HG03354 (cell line): Measurements from ENCODE around the gene TP53RK.

ENCODE experiments used
- ATAC-seq: cut with Tn5 transposase; IDR thresholded peaks from one replicate; pipeline ENCODE4 v1.9.1; 2021; ENCODE audit warnings: mild to moderate bottlenecking; ENCODE audit not compliant: unreplicated experiment, poor library complexity, severe bottlenecking

TP53RK gene

DNA sequence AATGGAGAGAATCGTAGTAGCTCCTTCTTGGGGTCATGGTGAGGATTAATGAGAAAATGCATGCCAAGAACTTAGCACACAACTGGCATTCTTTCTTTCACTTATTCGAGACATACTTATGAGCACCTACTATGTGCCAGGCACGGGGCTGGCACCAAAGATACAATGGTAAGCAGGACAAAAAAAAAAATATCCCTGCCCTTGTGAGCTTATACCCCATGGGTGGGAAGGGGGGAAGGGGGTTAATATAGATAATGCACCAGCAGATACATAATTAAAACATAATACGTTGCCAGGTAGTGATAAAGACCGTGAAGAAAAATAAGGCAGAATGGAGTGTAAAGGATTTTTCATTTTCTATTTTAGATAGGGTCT is 46.3 kb downstream of the TP53RK start:
- ATAC-seq: no peak

DNA sequence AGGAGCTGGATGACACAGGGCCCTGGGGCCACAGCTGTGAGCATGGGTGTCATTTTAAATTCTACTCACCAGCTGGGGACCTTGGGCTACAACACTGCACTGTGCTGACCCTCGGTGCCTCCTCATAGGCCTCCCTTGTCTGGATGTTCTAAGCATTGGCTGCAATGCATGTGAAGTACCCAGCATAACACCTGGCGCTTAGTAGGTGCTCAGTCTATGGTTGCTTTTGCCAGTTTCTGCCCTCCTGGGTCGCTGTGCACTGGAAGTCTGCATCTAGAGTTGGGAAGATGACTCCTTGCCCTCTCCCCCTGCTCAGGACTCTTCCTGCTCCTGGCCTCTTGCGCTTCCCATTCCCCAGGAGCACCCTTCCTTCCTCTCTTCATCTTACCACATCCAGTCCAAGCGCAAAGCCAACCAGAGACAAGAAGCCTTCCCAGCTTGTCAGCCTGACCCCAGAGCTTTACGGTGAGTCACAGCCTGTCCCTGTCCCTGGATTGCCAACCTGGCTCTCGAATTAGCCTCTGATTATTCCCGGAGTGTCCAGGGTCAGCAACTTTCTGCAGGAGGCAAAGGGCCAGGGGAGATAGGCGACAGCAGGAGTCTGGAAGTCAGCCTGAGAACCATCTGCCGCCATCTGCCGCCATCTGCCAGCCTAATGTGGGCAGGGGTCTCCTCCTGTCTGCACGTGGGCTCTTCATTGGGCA is 46.8 kb downstream of the TP53RK start:
- no peak for ATAC-seq

DNA sequence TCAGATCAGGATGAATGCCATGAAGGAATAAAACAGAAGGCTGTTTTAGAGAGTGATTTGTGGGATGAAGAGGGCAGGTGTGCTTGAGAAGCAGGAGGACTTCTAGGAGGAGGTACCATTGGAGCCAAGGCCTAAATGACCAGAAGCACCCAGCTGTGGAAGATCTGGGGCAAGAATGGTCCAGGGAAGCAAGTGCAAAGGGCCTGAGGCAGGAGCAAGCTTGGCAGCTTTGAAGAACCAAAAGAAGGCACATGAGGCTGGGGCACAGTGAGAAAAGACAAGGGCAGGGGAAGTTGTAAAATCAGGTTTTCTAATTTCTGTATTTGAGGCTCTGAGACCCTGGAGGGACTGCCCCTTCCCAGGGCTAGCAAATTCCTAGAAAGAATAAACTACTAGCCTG is 47.8 kb downstream of the TP53RK start:
- ATAC-seq: no peak

- ATAC-seq: no peak
These were observed 48.5 kb downstream of the TP53RK start for GRCh38 chr20:46640536-46641311.

DNA sequence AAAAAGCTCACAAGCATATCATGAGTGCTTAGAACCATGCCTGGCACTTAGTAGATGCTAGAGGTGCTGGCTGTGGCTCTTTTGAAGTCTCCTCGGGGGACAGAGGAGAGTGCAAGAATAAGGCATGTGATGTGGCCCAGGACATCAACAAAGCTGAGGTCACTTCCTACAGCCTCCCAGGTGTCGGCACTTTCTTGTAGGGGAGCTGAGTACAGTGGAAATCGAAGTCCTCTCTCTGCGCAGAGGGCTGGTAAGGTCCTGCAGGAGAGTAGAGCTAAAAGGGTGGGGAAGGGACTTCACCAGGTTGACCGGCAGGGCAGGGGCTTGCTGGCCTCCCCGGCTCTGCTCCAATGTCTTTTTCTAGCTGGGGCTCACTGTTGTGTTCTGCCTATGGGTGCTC is 49.2 kb downstream of the TP53RK start:
- ATAC-seq: no peak

GRCh38 chr20:46639587-46639986 is 49.7 kb downstream of the TP53RK start:
- no peak for ATAC-seq

GRCh38 chr20:46638898-46639274 is 50.4 kb downstream of the TP53RK start:
- ATAC-seq: no peak

DNA sequence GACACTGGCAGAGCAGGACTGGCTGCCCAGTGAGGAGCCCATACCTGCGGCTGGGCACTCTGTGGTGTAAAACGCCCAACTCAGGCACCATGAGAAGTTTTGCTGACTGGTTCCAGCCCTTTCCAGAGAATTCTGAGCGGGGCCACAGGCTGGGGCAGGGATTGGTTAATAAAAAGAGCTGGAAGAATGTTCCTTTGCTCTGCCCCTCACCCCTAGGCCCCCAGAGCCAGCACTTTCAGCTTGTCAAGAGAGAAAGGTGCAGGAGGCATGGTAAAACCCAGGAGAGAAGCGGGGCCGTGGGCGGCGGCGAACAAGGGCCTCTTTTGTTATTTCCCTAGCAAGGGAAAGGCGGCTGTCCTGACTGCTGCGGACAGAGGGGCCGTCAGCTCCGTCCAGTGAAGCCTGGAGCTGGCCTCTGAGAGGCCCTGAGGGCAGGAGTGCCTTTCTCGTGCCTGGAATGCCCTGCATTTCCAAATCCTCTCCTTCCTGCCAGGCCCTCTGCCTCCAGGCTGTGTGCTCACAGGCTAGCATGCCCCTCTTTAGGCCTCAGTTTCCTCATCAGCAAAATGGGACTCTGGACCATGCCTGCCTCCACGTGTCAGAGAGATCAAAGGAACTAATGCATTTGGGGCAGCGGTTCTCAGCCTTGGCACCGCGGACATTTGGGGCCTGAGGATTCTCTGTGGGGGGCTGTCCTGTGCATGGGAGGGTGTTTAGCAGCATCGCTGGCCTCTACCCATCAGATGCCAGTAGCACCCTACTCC is 50.9 kb downstream of the TP53RK start:
- no peak for ATAC-seq

DNA sequence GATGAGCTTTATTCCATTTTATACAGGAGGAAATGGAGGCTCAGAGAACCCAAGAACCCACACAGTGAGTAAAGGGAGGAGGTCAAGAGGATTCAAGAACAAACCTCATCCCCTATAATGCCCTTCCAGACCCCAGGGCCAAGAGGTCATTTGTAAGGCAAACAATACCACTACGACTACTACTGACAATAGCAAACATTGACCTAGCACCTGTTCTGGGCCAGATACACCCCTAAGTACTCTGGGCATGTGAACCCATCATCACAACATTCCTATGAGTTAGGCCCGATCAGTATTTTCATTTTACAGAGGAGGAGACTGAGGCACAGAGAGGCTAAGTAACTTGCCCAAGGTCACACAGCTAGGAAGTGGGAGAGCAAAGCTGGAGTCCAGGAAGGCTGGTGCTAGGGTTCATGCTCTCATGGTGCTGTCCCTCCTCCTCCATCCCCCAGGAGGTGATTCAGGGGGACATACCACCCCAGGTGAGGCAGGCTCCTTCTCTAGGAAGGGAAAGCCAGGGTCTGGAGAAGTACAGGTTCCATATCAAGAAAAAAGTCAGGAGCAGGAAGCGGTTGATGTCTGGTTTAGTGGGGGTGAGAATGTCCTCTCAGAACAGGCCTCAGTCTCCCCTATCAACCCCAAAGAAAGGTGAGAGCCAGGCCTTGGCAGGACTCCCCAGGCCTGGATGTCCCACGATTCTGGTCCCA is 51.7 kb downstream of the TP53RK start:
- no peak for ATAC-seq

DNA sequence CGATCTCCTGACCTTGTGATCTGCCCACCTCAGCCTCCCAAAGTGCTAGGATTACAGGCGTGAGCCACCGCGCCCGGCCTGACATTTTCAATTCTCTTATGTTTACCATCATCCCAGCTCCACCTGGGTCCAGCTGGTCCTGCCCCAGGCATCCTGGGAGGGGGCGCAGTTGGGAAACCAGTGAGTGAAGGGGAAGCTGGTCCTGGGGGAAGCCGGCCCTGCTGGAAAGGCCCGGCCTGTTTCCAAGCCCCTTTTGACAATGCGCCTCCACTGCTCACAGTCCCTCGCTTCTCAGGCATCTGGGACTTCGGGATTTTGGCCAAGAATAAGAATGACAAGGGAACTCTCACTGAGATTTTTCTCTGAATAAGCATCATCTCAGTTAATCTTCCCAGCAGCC is 52.2 kb downstream of the TP53RK start:
- no peak for ATAC-seq

DNA sequence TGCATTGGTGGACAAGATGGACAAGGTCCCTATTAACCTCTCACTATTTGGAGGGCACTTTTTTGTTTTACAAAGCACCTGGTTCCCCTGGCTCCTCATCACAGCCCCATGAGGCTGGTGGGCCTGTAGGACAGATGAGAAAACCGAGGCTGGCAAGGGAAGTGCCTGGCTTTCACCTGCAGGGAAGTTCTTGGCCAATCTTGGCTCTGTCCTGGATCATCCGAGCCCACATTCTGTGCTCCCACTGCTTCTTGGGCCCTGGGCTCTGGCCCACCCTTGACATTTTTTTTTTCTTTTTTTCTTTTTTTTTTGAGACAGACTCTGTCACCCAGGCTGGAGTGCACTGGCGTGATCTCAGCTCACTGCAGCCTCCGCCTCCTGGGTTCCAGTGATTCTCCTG is 52.7 kb downstream of the TP53RK start:
- ATAC-seq: no peak

- no peak for ATAC-seq
These were observed 53.6 kb downstream of the TP53RK start for GRCh38 chr20:46635514-46636136.

- ATAC-seq: no peak
These were observed 54.7 kb downstream of the TP53RK start for GRCh38 chr20:46634528-46634927.
